Occipital lobe (tissue), 3 donors: ENCODE results near the gene MYO3B. TPM values are rescaled to one million over a fixed set of nuclear protein-coding genes. Genes with fewer than 3 reads are reported as not detected.

Experiments
- DNase-seq: peaks from one replicate; lab custom pipeline; 2025; lab: John Stamatoyannopoulos, UW
- small RNA-seq: library from RNA; depleted of rRNA; stranded (forward); fragments of <200 nt; gene quantifications from one replicate; pipeline ENCODE3, GENCODE V24; 2014
- total RNA-seq: library from RNA; depleted of rRNA; stranded (reverse); fragments of >200 nt; gene quantifications from one replicate; pipeline ENCODE4 v1.2.3, GENCODE V29; 2014

MYO3B gene
- total RNA-seq, 1 donor from 2014 or later, result 0.16 TPM

DNA sequence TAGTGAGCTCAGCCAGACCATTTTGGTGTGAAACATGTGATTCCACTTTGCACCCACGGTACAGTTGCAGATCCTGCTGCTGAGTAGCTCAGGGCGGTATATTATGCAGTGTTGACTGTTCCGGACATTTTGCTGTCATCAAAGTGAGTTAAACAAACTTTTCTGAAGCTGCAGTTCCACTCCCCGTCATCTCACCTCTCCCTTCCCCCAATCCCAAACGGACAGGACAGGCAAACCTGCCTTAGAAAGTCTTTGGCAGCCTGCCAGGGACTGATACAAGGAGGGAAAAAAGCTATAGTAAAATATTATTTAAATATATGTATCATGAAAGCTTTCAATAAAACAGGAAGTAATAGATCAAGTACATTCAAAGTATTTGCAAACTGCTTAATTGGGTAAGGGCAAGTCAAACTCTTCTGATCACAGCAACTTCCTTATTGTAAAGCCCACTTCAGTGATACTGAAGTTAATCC lies 501.7 kb downstream of the MYO3B start:
- DNase-seq, result no peak

DNA sequence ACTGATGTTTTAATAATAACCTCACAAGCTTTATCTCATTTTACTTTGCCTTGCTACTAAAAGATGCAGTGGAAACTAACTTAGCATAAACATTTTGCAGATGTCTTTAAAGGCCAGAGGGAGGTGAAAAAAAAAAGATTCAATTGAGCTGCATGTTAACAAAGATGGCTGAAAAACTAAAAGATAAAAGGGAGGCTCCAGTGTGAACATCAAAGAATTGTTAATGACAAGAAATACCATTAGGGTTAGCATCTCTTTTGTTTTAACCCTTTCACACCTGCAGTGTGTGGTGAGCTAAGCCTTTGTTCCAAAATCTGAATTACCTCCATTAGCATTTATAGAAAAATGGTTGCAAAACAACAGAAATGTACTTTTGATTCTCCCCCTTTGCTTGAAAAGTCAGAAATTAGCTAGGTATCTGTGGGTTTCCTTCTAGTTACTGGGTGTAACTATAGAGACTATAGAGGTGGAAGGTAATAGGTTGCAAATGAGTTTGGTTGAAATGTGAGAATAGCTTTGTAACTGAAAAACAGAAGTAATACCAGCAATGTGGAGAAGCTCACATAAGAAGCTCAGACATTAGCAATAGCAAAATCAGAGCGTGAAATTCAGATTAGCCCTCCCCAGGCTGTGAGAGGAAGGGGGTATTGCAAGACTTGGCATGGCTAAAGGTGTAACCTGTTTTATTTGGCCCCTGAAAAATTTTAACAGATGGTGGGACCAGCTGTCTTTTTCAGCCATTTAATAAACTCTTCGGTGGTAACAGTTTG lies 502.4 kb downstream of the MYO3B start:
- no peak for DNase-seq

DNA sequence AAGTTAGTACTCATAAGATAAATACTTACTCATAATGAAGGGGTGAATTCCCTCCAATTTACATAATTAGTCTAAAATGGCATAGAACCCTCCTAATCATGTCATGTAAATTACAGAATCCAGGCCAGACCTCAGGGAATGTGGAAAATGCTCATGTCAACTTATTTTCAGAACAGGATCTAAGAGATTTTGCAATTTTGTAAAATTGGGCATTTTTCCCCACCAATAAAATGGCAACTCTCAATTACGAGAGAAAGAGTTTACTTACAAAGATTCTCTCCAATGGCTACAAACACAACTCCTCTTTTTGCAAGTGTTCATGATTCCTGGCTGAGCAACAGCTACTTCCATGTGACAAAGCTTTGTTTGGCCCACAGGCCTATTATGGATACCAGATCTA lies 503.4 kb downstream of the MYO3B start:
- no peak for DNase-seq

DNA sequence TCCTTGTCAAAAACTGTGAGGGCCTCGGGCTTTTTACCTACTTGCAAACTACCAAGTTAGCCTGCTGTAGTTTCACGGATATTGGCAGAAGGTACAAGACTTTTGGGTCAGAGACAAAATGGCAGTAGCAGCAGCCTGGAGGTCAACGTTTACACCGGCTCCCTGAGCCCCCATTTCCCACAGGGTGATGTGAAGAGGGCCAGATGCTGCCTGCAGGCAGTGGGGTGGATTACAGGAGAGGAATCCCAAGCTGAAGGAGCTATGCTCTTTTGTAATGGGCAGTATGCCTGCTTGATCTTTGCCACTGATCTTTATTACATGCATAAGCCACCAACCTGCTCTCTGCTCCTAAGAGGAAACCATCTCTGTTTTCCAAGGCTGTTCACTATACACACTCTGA lies 507.6 kb downstream of the MYO3B start:
- no peak for DNase-seq

DNA sequence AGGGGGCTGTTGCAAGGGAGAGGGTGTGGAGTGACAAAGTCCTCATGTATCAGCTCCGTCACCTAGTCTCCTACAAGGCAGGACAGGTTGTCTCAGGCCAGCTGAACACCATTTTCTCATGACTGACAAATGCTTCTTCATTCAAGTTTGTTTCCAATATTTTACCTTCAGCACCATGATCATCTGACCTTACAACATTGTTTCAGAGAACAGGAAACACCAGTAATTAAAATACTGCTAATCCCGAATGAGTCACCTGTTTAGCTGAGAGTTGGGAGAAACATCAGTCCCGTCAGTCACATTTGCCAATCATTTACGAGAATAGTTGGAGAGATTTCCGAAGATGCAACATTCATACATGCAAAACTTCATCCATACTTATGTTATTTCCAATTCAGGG lies 511.5 kb downstream of the MYO3B start:
- no peak for DNase-seq

DNA sequence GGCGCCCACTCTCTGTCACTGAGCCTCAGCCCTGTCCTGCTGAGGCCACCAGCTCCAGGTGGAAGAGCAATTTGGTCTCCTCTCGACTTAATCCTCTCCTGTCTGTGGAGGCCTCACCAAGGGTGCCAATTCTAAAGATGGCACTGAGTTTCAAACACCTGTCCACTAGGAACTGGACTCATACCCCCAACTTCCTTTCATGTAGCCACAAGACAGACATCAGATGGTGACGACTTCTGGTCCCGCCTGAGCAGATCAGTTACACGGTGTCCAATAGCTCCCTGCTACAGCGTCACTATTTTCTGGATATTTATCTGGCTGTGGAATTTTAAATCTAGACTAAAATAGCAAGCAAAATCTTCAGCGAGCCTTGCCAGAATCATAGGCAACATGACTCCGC lies 512.7 kb downstream of the MYO3B start:
- DNase-seq, result no peak

DNA sequence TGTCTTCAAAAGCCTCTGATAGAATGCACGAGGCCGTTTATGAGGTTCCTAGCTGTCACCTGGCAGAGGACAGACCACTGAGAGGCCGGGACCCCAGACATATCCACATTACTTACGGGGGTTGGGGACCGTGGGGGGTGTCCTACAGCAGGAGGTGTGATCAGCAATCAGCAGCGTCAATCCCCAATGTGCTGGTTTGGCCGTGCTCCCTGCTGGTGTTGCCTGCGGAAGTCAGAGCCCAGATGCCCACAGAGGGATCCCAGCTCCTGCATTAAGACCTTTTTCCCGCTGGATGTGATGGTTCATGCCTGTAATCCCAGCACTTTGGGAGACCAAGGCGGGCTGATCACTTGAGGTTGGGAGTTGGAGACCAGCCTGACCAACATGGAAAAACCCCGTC lies 516.4 kb downstream of the MYO3B start:
- DNase-seq, result no peak

DNA sequence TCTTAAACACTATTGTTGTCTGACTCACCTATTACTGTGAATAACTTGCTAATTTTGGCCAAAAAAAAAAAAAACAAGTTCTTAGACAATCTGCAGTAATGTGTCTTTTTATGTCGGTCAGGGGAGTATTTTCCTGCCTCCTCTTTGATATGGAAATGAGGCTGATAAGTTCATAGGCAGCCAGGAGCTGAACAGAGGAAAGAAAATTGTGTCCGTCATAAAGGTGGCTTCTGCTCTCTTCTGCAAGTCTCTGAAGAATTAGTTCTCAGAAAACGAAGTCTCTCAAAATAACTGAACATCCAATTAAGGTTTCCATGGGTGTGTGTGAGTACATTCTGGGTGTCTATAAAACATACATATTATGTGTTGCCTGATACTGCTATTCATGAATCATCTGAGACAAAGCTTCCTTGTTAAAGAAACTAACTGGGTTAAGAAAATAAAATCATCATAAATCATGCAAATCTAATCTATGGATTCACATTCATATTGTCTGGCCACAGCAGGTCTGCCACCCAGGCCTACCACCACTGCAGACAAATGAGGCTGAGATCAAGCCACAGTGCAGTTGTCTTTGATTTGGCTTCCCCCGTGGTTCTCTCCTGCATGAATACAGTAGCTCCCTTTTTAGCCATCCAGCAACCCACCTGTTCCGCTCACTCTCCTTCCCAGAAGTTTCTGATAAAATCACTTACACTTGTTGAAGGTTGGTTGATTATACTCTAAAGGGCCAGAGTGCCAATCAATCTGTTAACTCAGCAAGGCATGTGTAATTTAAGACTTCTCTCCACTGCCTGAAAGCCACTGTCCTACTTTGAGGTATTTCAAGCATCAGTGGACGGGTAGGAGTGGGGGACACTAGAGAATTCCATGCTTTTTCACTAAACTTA lies 517.8 kb downstream of the MYO3B start:
- no peak for DNase-seq

DNA sequence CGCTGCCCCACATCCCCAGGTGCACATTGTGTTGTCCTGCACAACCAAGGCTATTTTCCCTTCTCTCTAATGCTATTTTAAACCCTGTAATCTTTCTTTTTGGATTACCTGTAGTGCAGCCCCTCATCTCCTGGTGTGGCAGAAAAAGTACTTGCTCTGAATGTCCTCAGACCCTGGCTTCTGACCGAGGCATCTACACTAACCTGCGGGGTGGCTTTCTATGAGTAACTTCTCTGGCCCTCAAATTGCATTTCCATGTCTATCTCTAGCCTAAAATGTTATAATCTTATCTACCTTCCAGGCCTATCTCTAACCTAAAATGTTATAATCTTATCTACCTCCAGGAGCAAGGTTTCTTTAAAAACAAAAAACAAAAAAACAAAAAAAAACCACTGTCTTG lies 519.0 kb downstream of the MYO3B start:
- no peak for DNase-seq

DNA sequence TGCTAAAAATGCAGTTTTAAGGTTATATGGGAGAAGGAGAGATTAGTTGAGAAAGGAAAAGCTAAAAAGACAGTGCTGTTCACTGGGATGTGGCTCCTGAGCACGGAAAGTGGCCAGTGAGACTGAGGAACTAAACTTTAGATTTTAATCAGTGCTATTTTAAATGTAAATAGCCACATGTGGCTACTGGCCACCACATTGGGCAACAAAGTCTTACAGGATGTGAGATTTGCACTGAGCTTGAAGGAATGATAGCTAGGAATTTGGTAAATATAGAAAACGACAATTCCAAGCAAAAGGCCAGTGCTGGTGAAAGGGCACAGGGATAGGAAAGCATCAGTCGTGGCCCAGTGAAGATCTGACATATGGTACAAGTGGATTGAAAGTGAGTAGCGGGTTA lies 523.1 kb downstream of the MYO3B start:
- DNase-seq, result no peak

DNA sequence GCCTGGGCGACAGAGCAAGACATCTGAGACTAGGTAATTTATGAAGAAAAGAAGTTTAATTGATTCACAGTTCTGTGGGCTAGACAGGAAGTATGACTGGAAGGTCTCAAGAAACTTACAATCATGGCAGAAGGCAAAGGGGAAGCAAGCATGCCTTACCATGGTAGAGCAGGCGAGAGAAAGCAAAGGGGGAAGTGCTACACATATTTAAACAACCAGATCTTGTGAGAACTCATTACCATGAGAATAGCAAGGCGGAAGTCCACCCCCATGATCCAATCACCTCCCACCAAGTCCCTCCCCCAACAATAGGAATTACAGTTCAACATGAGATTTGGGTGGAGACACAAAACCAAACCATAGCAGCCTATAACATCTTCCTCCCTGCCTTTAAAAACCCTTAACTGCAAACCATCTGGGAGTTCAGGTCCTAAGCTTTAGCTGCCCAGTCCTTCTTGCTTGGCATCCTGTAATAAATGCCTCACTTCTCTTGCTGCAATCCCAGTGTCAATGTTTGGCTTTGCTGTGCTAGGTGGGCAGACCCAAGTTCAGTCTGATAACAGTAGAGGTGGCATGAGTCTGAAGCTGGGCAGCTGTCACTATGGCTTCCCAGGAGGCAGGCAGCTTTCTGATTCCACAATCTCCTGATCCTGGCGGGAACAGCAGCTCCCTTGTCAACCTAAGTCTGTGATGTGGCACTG lies 526.0 kb downstream of the MYO3B start:
- no peak for DNase-seq

Small RNA genes within 50 kb of the gene (small RNA-seq; reads per million reads assigned to genes)
- not detected for gene RF02271
